GM15510 (cell line): Measurements from ENCODE around the gene TNS1.

ENCODE experiments used
- POLR2A ChIP-seq: IDR thresholded peaks from 3 replicates; pipeline ENCODE4 v1.6.1; 2011; ENCODE audit warnings: borderline replicate concordance; ENCODE audit not compliant: insufficient read length; ENCODE audit errors: extremely low read depth

The TNS1 gene

GRCh38 chr2:217983276-217984233 is 19.2 kb downstream of the TNS1 start:
- no peak for TF ChIP-seq POLR2A

- TF ChIP-seq POLR2A, result no peak
These were observed 20.8 kb downstream of the TNS1 start for GRCh38 chr2:217981971-217982370.

GRCh38 chr2:217981084-217981730 is 21.6 kb downstream of the TNS1 start:
- TF ChIP-seq POLR2A, result no peak

GRCh38 chr2:217980591-217980990 is 22.2 kb downstream of the TNS1 start:
- TF ChIP-seq POLR2A, result no peak

GRCh38 chr2:217980036-217980435 is 22.8 kb downstream of the TNS1 start:
- TF ChIP-seq POLR2A, result no peak

GRCh38 chr2:217979151-217979811 is 23.5 kb downstream of the TNS1 start:
- no peak for TF ChIP-seq POLR2A

- no peak for TF ChIP-seq POLR2A
These were observed 24.2 kb downstream of the TNS1 start for GRCh38 chr2:217978536-217979150.

GRCh38 chr2:217977840-217978535 is 24.8 kb downstream of the TNS1 start:
- no peak for TF ChIP-seq POLR2A

- TF ChIP-seq POLR2A, result no peak
These were observed 26.5 kb downstream of the TNS1 start for GRCh38 chr2:217976301-217976700.

GRCh38 chr2:217975626-217976025 is 27.2 kb downstream of the TNS1 start:
- no peak for TF ChIP-seq POLR2A

- no peak for TF ChIP-seq POLR2A
These were observed 28.3 kb downstream of the TNS1 start for GRCh38 chr2:217974389-217975005.

GRCh38 chr2:217973008-217973787 is 29.6 kb downstream of the TNS1 start:
- TF ChIP-seq POLR2A, result no peak

- no peak for TF ChIP-seq POLR2A
These were observed 30.3 kb downstream of the TNS1 start for GRCh38 chr2:217972490-217972889.
